HG02610 (cell line): ENCODE data around the gene TNKS1BP1.
A peak's percentile ranks its signal among the peaks of the same experiment; 100 is the strongest.
"Not testable (repeated sequence)": the region's sequence is repeated elsewhere in the genome, so short reads cannot be mapped to it uniquely, and the experiment has no call there.

ENCODE experiments used
- ATAC-seq: cut with Tn5 transposase; IDR thresholded peaks from one replicate; pipeline ENCODE4 v1.9.1; 2021; ENCODE audit warnings: mild to moderate bottlenecking, moderate library complexity; ENCODE audit not compliant: unreplicated experiment

Gene TNKS1BP1

DNA sequence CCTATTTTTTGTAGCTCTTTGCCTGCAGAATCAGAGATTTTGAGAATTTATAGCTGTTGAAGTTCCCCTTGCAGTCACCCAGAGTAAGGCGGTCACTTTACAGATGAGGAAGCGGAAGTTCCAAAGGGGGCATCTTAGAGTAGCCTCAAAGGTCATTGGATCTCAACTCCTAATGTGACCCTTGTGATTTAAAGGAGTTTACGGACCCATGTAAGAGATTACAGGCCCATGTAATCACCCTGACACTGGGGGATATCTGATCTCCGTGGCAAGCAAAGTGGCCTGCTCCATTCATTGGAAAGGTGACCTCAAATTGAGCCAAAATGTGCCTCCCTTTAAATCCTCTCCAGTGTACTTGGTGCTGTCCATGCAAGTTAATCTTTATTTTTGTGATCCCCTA lies 29.1 kb upstream of the TNKS1BP1 start:
- ATAC-seq = no peak

DNA sequence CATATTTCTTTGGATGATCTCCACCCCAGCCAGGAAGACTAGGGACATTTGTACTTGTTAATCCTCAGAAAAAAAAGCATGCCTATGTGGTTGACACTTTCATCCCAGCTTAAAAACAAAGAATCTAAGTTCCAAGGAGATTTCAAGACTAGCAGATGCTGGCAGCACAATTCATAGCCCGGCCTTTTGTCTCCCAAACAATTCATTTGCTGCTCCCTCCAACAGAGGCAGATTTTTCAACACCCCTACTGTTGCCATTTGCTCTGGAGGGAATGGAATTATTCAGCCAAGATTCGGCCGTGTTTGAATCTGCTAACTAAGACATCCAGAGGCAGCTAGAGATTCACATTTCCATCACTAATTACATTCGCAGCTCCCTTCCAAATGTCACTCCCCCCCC lies 28.7 kb upstream of the TNKS1BP1 start:
- ATAC-seq = no peak

DNA sequence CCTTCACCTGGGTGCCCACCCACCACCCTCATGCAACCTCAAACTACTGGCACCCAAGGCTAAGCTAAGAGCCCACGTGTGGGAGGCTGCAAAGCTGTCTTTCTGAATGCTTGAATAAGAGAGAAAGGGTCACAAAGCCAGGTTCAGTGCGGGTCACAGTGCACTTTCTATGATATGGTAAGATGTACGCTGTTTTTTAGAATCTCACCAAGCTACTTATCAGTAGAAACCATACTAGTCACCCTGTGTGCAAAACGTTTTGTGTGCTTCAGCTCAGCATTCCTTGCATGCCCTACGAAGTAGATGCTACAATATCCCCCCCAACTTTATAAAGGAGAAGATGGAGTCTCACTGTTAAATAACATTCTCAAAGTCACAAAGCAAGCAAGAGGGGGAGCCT lies 28.3 kb upstream of the TNKS1BP1 start:
- no peak for ATAC-seq

DNA sequence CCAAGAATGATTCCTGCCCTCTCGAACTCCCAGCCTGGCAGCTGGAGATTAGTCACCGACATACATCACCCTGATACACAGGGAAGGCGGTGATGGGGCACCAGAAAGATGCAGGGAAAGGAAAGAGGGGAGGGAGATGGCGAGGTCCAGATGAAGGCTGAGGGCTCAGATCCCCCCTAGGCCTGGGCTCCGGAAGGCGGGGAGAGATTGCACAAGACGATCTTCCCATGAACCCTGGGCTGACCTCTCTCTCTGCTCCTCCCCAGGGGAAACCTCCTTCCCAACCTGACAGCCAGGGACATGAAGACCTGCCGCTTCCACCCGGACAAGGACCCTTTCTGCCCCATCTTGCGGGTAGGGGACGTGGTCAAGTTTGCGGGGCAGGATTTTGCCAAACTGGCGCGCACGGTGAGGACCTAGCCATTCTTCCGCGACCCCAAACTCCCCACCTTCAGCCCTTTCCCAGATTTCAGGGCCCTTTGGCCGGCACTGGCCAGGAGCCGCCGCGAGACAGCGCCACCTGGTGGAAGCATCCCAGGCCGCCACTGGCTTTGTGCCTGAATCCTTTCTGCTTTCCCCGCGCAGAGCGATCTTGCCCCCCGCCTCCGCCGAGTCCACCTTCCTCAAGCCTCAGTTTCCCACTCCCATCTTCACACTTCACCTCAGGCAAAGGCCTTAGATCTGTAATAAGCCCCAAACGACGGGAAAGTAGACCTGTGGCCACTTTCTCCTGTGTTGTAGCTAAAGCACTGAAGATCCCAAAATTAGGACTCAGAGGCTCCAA lies 24.9 kb upstream of the TNKS1BP1 start:
- ATAC-seq = no peak

DNA sequence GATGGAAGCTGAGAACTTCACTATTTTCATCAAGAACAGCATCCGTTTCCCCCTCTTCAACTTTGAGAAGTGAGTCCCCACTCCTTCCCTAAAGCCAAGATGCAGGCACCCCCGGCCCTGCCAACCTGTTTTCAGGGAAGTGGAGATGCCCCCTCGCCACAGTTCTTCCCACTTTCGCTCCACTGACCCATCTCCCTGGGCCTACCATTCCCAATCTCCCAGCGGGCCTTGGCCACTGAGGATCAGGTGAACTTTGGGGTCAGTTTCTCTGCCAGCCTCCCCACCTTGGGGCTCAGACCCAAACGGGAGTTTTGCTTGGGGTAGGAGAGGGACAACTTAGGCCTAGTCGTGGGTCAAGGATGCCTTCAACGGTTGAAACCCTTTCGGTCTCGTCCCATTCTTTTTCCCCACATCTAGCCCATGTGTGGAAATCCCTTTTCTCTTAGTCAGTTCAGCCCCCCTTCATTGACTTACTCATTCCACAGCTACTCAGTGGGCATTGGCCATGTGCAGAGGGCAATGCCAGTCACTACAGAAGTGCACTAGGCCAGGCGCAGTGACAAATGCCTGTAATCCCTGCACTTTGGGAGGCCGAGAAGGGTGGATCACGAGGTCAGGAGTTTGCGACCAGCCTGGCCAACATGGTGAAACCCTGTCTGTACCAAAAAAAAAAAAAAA lies 24.0 kb upstream of the TNKS1BP1 start:
- no peak for ATAC-seq

DNA sequence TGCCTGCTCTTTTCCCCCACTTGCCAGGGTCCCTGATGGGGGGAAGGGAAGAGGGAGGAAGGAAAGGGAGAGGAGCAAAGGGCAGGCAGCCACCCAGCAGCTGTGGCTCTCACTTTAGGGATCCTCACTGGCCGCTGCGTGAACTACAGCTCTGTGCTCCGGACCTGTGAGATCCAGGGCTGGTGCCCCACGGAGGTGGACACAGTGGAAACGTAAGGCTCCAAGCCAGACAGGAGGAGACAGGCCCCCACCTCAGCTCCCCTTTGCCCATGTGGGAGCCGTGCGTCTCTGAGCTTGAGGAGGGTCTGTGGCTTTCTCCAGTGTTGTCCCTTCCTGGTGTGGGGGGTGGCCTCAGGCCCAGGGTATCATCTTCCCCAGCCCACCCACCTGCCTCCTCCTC lies 23.3 kb upstream of the TNKS1BP1 start:
- ATAC-seq = no peak

DNA sequence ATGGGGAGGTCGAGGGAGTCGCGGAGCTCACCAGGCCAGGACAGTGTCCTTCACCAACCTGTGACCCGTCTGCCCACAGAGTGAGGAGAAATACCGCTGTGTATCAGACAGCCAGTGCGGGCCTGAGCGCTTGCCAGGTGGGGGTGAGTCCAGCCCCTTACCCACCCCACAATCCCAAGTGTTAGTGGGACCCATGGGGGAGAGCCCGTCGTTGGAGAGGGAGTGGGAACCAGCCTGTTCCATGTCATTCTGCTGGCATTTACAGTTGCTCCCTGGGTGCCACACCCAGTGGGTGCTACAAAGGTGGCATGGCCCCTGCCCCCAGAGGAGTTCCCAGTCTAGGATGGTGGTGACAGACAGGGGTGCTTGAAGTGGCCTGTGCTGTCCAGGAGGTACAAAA lies 22.6 kb upstream of the TNKS1BP1 start:
- ATAC-seq = no peak

DNA sequence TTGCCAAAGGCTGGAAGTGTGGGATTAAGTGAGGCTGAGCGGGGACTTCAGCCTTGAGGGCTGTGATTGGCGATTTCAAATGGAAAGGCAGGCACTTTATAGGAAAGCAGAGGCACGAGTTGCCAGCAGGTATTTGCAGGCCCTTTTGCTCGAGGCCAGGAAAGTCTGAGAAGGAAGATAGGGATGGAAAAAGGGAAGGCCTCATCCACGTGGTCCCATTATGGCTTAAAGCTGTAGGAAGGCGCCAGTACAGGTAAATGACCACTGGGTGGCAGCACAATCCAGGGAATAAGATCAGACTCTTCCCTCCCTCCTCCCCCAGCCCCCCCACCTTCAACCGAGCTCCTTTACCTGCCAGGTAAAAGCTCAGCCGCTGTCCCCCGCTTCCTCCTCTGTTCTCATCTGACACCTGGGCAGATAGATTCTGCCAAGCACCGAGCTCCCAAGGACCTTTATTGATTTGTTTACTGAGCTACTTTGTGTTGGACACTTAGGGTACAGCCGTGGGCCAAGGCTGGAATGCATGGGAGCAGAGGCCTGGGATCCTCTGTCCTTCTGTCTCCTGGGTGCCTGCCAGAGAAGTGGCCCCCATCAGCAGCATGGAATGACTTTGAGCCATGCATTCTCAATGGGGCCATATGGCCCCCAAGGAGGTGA lies 20.9 kb upstream of the TNKS1BP1 start:
- peak; percentile 88 for ATAC-seq

DNA sequence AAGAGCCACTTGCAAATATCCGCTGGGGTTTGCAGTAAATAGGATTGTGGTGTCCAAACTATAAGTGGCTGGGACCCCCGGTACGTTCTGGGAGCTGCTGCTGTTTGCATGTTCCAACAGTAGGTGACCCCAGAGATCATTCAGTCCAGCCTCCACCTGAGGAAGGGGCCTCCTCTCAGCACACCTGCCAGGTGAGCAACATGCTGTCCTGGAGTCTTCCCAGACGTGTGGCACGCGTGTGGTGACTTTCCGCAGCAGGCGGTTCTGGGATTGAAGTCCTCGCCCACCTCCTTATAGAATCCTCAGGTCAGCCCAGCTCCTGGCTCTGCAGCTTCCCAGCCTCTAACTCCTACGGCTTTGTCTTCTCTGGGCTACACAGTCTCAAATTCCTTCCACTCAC lies 20.1 kb upstream of the TNKS1BP1 start:
- ATAC-seq = no peak

DNA sequence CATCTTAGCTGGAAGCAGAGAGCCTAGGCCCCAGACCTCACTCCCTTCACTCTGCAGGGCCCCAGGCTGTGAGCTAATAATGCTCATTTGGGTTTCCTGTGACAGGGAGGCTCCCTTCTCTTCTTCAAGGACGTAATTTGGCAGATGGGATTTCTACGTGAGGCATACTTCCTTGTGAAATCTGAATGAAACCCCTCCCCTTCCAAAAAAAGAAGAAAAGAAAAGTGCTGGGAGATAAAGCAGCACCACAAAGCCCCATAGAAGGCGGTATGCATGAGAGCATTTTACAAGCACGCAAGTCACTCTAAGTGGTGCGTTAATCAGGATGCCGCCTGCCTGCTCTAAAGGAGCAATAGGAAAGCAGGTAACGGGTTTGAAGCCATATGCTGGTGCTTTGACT lies 19.1 kb upstream of the TNKS1BP1 start:
- no peak for ATAC-seq

DNA sequence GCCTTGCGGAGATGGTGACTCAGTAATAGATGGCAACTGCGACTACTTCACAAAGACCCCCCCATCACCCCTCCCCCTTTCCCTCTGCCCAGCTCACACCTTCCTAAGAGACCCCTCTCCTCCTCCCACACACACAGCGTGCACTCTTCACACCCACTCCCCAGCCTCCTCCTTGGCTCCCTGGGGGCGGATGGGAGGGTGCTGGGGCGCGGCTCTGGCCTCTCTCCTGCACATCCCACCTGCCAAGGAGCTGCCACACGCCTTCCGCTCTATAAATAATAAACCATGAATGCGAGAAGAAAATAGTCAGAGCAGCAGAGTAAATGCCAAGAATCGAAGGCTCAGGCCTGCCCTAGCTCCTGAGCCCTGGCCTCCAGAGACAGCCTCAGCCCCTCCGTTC lies 17.9 kb upstream of the TNKS1BP1 start:
- ATAC-seq = no peak

DNA sequence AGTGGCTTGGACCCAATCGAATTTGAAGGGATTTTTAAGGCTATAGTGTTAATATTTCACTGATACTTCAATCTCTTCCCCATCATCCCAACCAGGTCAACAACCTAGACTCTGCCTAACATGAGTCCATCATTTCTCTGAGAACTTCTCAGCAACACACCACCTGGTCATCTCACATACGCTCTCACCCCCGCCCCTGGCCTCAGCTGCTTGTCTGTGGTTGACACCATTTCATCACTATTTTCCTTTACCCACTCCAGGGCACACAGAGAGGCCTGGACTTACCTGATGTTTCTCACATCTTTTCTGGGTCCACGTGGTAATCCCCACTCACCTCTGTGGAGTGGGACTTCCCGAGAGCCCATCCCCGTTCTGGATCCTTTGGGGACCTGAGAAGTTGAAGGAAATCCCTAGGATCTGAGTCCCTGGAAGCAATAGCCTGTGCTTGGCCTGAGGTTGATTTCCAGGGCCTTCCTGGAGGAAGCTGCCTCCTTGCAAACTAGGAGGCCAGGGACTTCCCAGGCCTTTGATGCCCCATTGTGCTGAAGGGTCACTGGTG lies 16.6 kb upstream of the TNKS1BP1 start:
- no peak for ATAC-seq

DNA sequence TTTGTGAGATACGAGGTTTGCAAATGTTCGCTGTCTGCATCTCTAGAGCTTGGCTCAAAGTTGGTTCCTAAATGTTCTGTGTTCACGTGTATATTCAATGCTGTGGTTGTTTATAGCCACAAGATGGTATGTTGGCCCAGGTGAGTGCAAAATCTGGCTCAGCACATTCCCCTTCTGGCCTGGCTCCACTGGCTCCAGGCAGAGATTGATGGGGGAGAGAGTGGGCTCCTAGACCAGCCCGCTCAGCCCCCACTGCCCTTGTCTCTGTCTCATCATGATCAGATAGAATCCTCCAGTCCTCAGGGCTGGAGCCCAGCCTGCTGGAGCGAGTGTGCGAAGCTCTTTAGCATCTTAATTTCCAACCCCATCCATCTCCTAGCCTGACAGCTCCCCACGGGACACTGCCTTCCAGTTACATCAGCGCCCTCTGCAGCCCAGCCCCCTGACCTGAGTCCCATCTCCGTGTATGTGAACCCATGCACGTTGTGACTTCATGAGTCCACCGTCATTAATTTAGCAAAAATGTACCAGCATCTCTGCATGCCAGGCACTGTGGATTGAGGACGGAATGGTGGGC lies 15.4 kb upstream of the TNKS1BP1 start:
- ATAC-seq = no peak

DNA sequence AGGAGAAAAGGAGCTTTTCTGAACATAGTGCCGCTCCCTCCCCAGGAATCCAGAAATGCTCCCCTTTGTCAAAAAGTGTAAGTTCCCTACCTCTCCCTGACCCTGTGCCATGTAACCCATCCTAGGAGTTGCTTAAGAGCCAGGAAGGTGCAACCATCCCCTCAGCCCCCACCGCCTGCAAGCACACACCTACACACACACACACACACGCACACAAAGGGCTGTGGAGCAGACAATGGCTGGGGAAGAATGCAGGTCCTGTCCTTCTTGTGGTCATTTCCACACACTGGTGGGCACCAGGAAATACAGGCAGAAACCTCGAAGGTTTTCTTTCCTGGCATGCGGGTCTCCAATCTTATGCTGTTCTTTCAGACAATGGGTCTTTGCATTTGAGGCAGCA lies 14.6 kb upstream of the TNKS1BP1 start:
- no peak for ATAC-seq

DNA sequence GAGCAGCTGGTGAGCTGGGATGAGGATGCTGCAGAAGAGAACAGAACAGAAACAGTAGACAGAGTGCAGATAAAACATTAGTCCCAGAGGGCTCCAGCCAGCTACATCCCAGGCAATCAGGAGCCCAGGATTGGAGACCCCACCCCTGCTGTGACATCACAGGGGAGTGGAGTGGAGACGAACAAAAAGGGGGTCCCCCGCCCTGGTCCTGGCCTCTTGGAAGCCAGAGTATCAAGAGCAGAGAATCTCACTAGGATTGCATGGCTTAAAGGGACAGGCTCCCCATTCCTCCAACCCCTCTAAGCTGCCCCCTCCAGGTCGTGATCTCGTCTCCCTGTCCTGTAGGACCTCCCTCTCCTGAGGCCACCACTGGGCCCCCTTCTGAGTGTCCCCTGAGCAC lies 13.4 kb upstream of the TNKS1BP1 start, which contains the start of gene P2RX3:
Gene P2RX3 (plus strand): TSS at position 211 of the 400 bp plus-strand sequence. CDS start 199 bp downstream, outside the sequence.
- no peak for ATAC-seq

DNA sequence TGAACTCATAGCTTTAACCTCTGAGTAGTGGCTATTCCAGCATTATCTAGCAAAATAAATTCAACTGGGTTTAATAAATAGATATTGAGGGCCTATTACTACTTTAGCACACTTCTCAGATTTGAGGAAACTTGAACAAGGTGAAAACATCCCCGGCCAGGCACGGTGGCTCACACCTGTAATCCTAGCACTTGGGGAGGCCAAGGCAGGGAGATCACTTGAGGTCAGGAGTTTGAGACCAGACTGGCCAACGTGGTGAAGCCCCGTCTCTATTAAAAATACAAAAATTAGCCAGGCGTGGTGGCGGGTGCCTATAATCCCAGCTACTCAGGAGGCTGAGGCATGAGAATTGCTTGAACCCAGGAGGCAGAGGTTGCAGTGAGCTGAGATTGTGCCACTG lies 12.1 kb upstream of the TNKS1BP1 start:
- ATAC-seq = not testable (repeated sequence)

DNA sequence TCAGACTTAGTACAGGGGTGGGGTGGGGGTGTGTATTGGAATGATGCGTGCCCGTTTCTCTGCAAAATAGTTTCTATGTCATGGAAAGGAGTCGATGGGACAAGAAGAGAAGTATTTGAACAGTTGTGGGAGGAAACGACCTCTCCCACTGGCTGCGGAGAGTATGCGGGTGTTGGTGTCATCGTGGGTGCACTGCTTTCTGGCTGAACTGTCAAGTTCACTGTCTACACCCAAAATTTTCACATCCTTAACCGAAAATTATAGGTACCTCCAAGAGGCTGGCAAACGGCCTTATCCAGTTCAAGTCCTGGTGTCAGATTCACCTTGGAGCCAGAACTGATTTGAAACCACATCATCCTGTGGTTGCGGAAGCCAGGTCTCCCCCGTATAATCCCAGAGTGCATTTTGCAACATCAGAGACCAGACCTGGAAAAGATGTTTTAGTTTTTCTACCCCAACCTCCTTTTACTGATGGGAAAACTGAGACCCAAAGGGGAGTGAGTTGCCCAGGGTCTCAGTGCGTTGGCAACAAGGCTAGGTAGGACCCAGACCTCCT lies 11.4 kb upstream of the TNKS1BP1 start:
- no peak for ATAC-seq

DNA sequence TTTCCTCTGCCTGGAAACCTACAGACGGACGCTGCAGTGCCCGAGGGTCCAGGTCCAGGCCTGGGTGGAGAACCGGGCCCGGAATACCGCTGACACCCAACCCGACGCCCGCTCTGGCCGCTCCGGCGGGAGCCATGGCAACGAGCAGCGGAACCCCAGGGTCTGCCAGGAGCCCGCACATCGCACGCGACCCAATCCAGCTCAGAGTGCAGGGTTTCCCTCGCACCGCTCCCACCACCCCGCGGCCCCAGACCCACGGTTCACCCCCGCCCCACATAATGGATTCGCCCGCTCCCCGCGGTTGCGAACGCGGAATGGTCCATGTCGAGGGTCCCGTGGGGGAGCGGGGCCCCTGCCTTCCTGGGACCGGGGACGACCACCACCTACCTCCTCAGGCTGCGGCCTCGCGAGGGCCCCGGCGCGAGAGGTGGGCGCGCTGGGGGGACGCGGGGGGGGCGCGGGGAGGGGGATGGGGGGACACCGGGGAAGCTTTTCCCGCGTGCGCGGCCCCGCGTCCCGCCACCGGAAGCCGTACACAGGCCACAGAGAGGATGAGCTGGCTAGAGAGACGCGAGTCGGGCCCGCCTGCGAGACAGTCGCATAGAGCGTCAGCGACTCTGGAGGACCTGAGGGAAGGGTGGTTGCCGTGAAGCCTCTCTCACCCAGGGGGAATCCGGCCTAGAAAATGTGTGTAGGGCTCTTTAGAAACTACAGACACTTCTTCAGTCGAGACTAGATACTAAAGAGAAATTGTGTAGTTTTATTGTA lies 10.8 kb upstream of the TNKS1BP1 start, which contains the start of gene SSRP1:
Gene SSRP1 (minus strand): TSS at position 550 of the 768 bp plus-strand sequence. CDS start 771 bp downstream, outside the sequence.
- ATAC-seq = peak; percentile 99

DNA sequence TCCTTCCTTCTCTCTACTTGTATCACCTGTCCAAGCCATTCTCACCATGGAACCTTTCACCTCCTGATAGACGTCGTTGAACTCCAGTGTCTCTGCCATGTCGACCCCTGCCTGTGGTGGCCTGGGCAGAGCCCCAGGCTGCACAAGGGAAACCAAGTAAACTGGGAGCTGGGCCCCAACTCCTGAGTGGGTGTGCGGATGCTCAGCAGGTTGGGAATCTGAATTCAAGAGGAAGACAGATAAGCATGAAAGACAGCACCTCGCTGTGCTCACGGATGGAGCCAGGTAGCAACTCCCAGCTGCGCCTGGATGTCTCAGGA lies 10.2 kb upstream of the TNKS1BP1 start:
- no peak for ATAC-seq
